GM11168 (cell line): ENCODE results near the gene FAM163B.
"Not testable (repeated sequence)": the region's sequence is repeated elsewhere in the genome, so short reads cannot be mapped to it uniquely, and the experiment has no call there.

ENCODE experiments used
- in situ Hi-C: fragments of 300-500 bp; cut with MboI; formaldehyde crosslinking; loops from one replicate; pipeline ENCODE4 v1.12.0; 2022; ENCODE audit warnings: low sequenced_read_pairs; ENCODE audit not compliant: unreplicated experiment

FAM163B gene

GRCh38 chr9:133640580-133641395, 31.6 kb upstream of the FAM163B start:
- in situ Hi-C loops = no loop called here

- in situ Hi-C loops = no loop called here
Observed at GRCh38 chr9:133640160-133640559, 31.0 kb upstream of the FAM163B start.

- in situ Hi-C loops = no loop called here
Observed at GRCh38 chr9:133639613-133640012, 30.4 kb upstream of the FAM163B start.

- in situ Hi-C loops = no loop called here
Observed at GRCh38 chr9:133638711-133639110, 29.5 kb upstream of the FAM163B start.

- in situ Hi-C loops = no loop called here
Observed at GRCh38 chr9:133638076-133638475, 28.9 kb upstream of the FAM163B start.

- in situ Hi-C loops = no loop called here
Observed at GRCh38 chr9:133637451-133638055, 28.4 kb upstream of the FAM163B start.

- in situ Hi-C loops = no loop called here
Observed at GRCh38 chr9:133636902-133637301, 27.7 kb upstream of the FAM163B start.

GRCh38 chr9:133635533-133636531, 26.6 kb upstream of the FAM163B start, which contains the start of gene DBH:
TSS of gene DBH (plus strand) at chr9:133636363. CDS start at chr9:133636372, 9 bp downstream.
- in situ Hi-C loops = no loop called here

GRCh38 chr9:133635098-133635497, 25.9 kb upstream of the FAM163B start:
- in situ Hi-C loops = no loop called here

- in situ Hi-C loops = no loop called here
Observed at GRCh38 chr9:133634081-133634691, 25.0 kb upstream of the FAM163B start.

GRCh38 chr9:133633681-133634080, 24.5 kb upstream of the FAM163B start:
- in situ Hi-C loops = no loop called here

GRCh38 chr9:133632806-133633680, 23.9 kb upstream of the FAM163B start:
- in situ Hi-C loops = no loop called here

- in situ Hi-C loops = no loop called here
Observed at GRCh38 chr9:133631111-133631510, 21.9 kb upstream of the FAM163B start.

GRCh38 chr9:133629221-133630110, 20.3 kb upstream of the FAM163B start:
- in situ Hi-C loops = no loop called here

- in situ Hi-C loops = no loop called here
Observed at GRCh38 chr9:133628766-133629165, 19.6 kb upstream of the FAM163B start.

- in situ Hi-C loops = no loop called here
Observed at GRCh38 chr9:133627341-133627740, 18.2 kb upstream of the FAM163B start.

GRCh38 chr9:133626008-133626407, 16.8 kb upstream of the FAM163B start:
- in situ Hi-C loops = not testable (repeated sequence)

- in situ Hi-C loops = no loop called here
Observed at GRCh38 chr9:133622555-133622954, 13.4 kb upstream of the FAM163B start.
